NB4 (cell line): Measurements from ENCODE around the gene NUDCD3.

Experiments used
- DNase-seq: peaks from one replicate; pipeline ENCODE4 v3.0.0; 2010; ENCODE audit warnings: low read depth
- H3K4me3 ChIP-seq: one replicate; pipeline ENCODE4 v1.5.1; 2011; ENCODE audit warnings: mild to moderate bottlenecking, low read depth, low read length, moderate library complexity
- CTCF ChIP-seq: IDR thresholded peaks from one replicate; pipeline ENCODE4 v1.5.1; 2012; ENCODE audit warnings: low read depth, low read length
- MYC ChIP-seq: IDR thresholded peaks from 2 replicates; pipeline ENCODE4 v1.6.1; 2011; ENCODE audit warnings: low read depth, low read length
- POLR2A ChIP-seq: IDR thresholded peaks from 2 replicates; pipeline ENCODE4 v1.6.1; 2011; ENCODE audit warnings: mild to moderate bottlenecking; ENCODE audit not compliant: insufficient read length; ENCODE audit errors: extremely low read depth
- TF ChIP-seq, protein P1 (sequence below): IDR thresholded peaks from 2 replicates; pipeline ENCODE4 v1.6.1; 2011; ENCODE audit warnings: low read depth, low read length

NUDCD3 gene

GRCh38 chr7:44520574-44520973 lies 30.1 kb upstream of the NUDCD3 start:
- no peak for DNase-seq
- no peak overlapping the region for H3K4me3 ChIP-seq
- no peak for TF ChIP-seq POLR2A
- TF ChIP-seq CTCF: no peak
- TF ChIP-seq, protein P1, sequence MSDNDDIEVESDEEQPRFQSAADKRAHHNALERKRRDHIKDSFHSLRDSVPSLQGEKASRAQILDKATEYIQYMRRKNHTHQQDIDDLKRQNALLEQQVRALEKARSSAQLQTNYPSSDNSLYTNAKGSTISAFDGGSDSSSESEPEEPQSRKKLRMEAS: no peak
- no peak for TF ChIP-seq MYC

GRCh38 chr7:44519546-44519945 lies 29.1 kb upstream of the NUDCD3 start:
- H3K4me3 ChIP-seq: no peak overlapping the region
- no peak for TF ChIP-seq POLR2A
- TF ChIP-seq, protein P1: no peak
- TF ChIP-seq CTCF: no peak
- no peak for TF ChIP-seq MYC
- no peak for DNase-seq

GRCh38 chr7:44518761-44519160 lies 28.3 kb upstream of the NUDCD3 start:
- DNase-seq: no peak
- no peak overlapping the region for H3K4me3 ChIP-seq
- TF ChIP-seq, protein P1: no peak
- no peak for TF ChIP-seq CTCF
- no peak for TF ChIP-seq POLR2A
- TF ChIP-seq MYC: no peak

DNA sequence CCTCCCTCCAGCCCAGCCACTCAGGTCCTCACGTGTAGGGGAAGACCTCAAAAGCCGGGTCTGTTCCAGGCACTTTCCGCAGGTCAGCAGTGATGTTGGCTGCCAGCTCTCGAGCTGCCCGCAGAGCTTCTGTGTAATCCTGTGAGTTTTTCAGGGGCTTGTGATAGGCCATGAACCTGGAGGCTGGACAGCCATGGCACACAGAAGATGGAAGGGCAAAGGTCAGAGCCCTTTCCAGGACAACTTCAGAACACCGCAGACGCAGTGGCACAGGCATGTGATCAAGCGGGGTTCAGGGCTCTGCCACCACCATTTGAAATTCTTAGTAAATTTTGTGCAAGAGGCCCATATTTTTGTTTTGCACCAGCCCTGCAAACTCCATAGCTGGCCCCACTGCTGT lies 26.7 kb upstream of the NUDCD3 start:
- no peak overlapping the region for H3K4me3 ChIP-seq
- TF ChIP-seq CTCF (no peak), POLR2A (no peak), MYC (no peak)
- TF ChIP-seq, protein P1: no peak
- no peak for DNase-seq

DNA sequence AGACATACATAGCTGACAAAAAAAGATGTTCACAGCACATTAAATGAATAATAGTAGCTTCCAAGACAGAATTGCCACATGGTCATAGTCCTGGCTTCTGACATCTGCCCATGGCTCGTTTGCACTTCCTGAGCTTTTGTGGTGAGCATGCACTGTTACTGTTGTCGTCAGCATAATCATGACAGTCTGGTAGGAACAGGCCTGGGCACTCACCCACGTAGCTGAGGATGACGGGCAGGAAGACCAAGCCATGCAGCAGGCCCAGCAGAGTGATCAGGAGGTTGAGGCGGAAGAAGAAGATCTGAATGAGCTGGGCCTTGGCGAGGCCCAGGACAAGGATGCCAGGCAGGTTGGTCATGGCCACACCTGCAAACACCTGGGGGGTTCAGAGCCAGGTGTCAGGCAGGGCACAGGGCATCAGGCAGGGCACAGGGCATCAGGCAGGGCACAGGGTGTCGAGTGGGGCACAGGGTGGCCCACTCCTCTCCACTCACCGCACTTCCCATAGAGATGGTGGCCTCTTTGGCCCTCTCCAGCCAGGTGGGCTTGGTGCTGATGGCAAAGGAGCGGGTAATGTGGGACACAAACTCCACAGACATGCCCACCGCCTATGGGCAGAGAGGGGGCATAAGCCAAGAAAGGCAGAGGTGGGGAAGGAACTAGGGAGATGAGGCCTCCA lies 25.3 kb upstream of the NUDCD3 start:
- no peak overlapping the region for H3K4me3 ChIP-seq
- no peak for DNase-seq
- TF ChIP-seq, protein P1: no peak
- TF ChIP-seq CTCF: no peak
- TF ChIP-seq MYC: no peak
- no peak for TF ChIP-seq POLR2A

DNA sequence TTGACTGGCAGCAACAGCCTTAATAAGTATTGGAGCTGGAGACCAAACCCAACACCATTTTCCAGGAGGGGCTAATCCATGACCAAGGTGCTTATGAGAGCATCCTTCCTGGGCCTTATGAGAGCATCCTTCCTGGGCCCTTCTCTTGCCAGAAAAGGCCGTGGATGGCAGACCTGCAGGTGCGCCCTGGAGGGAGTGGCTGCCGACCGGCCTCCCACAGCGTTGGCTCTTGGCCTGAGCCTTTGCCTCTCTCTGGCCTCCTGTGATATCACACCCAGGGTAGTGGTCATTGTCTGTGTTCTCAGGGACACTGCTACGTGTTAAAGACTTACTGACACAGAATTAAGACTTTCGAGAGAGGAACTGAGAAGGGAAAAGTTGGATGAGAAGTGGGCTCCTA lies 22.3 kb upstream of the NUDCD3 start:
- no peak overlapping the region for H3K4me3 ChIP-seq
- TF ChIP-seq CTCF: no peak
- TF ChIP-seq MYC: no peak
- TF ChIP-seq POLR2A: no peak
- TF ChIP-seq, protein P1: no peak
- no peak for DNase-seq
